ENCODE results near the gene ARHGAP26.

Gene ARHGAP26

GRCh38 chr5:143133721-143134120, 363.5 kb downstream of the ARHGAP26 start:
- no peak for DNase-seq

GRCh38 chr5:143134269-143134668, 364.1 kb downstream of the ARHGAP26 start:
- no peak for DNase-seq

GRCh38 chr5:143134900-143135299, 364.7 kb downstream of the ARHGAP26 start:
- DNase-seq, result no peak

- peak; percentile 70 for DNase-seq
Measured at GRCh38 chr5:143135832-143136551, 365.8 kb downstream of the ARHGAP26 start.

- no peak for DNase-seq
Measured at GRCh38 chr5:143138839-143139238, 368.7 kb downstream of the ARHGAP26 start.

- DNase-seq, result no peak
Measured at GRCh38 chr5:143139585-143139984, 369.4 kb downstream of the ARHGAP26 start.

GRCh38 chr5:143140492-143141203, 370.5 kb downstream of the ARHGAP26 start:
- DNase-seq, result no peak

GRCh38 chr5:143141652-143142051, 371.5 kb downstream of the ARHGAP26 start:
- DNase-seq, result no peak

- DNase-seq, result no peak
Measured at GRCh38 chr5:143142596-143143435, 372.6 kb downstream of the ARHGAP26 start.

GRCh38 chr5:143143973-143144372, 373.8 kb downstream of the ARHGAP26 start:
- no peak for DNase-seq

- DNase-seq, result no peak
Measured at GRCh38 chr5:143145243-143146160, 375.3 kb downstream of the ARHGAP26 start.

GRCh38 chr5:143146161-143146560, 376.0 kb downstream of the ARHGAP26 start:
- no peak for DNase-seq

GRCh38 chr5:143147383-143147782, 377.2 kb downstream of the ARHGAP26 start:
- DNase-seq, result no peak

- no peak for DNase-seq
Measured at GRCh38 chr5:143147902-143148301, 377.7 kb downstream of the ARHGAP26 start.

- DNase-seq, result no peak
Measured at GRCh38 chr5:143148771-143149170, 378.6 kb downstream of the ARHGAP26 start.

GRCh38 chr5:143149759-143150158, 379.6 kb downstream of the ARHGAP26 start:
- DNase-seq, result no peak

GRCh38 chr5:143151056-143151700, 381.0 kb downstream of the ARHGAP26 start:
- DNase-seq, result no peak

GRCh38 chr5:143152445-143152844, 382.3 kb downstream of the ARHGAP26 start:
- no peak for DNase-seq

- no peak for DNase-seq
Measured at GRCh38 chr5:143153332-143154119, 383.3 kb downstream of the ARHGAP26 start.

GRCh38 chr5:143154510-143155370, 384.6 kb downstream of the ARHGAP26 start:
- no peak for DNase-seq
